DND-41 (cell line): ENCODE measurements around the gene TYK2.

Experiments used
- ATAC-seq: fragments of 200-7000 bp; cut with Tn5 transposase; 3 replicates; pipeline ENCODE4 v1.9.1; 2021; ENCODE audit warnings: low read depth; ENCODE audit not compliant: insufficient read depth
- DNase-seq: peaks from one replicate; pipeline ENCODE4 v3.0.0-alpha.2; 2020
- H2AFZ ChIP-seq: 2 replicates; pipeline ENCODE4 v1.6.0; 2012; ENCODE audit warnings: low read depth, low read length
- H3K27ac ChIP-seq: 2 replicates; pipeline ENCODE4 v1.5.1; 2012; ENCODE audit warnings: low read length, inconsistent platforms
- H3K27me3 ChIP-seq: fragments of 200-600 bp; sonication (generic); 2 replicates; pipeline ENCODE4 v1.6.0; 2012; ENCODE audit warnings: low read length, mild to moderate bottlenecking, inconsistent platforms; ENCODE audit not compliant: insufficient read depth, poor library complexity
- H3K36me3 ChIP-seq: 2 replicates; pipeline ENCODE4 v1.5.1; 2012; ENCODE audit warnings: low read length, inconsistent platforms; ENCODE audit not compliant: insufficient read depth
- H3K4me1 ChIP-seq: 2 replicates; pipeline ENCODE4 v1.5.1; 2012; ENCODE audit warnings: mild to moderate bottlenecking, low read length; ENCODE audit not compliant: insufficient read depth
- H3K4me2 ChIP-seq: 2 replicates; pipeline ENCODE4 v1.6.0; 2012; ENCODE audit warnings: mild to moderate bottlenecking, moderate library complexity, low read length, inconsistent platforms; ENCODE audit not compliant: insufficient read depth
- H3K4me3 ChIP-seq, 2 experiments: fragments of 200-600 bp in 1 of 2; shearing (Covaris generic) in 1 of 2; 2 replicates each; pipeline ENCODE4 v1.5.1; 2012 to 2016; ENCODE audit warnings: inconsistent platforms in 2 of 2, low read length in 2 of 2, mild to moderate bottlenecking in 2 of 2, low read depth in 1 of 2, moderate library complexity in 1 of 2
- H3K79me2 ChIP-seq: 2 replicates; pipeline ENCODE4 v1.6.0; 2012; ENCODE audit warnings: low read length, inconsistent platforms; ENCODE audit not compliant: insufficient read depth
- H3K9ac ChIP-seq: 2 replicates; pipeline ENCODE4 v1.6.0; 2012; ENCODE audit warnings: low read depth, mild to moderate bottlenecking, inconsistent platforms, low read length, moderate library complexity
- H3K9me3 ChIP-seq: 2 replicates; pipeline ENCODE4 v1.5.1; 2012; ENCODE audit warnings: low read length, moderate library complexity, mild to moderate bottlenecking, inconsistent platforms; ENCODE audit not compliant: insufficient read depth, severe bottlenecking
- H4K20me1 ChIP-seq: 2 replicates; pipeline ENCODE4 v1.6.0; 2012; ENCODE audit warnings: low read length; ENCODE audit not compliant: insufficient read depth
- CTCF ChIP-seq: IDR thresholded peaks from 2 replicates; pipeline ENCODE4 v1.5.1; 2012; ENCODE audit warnings: borderline replicate concordance, low read length, moderate library complexity, mild to moderate bottlenecking; ENCODE audit not compliant: poor library complexity, severe bottlenecking; ENCODE audit errors: extremely low read depth
- EZH2 ChIP-seq: IDR thresholded peaks from 3 replicates; pipeline ENCODE4 v1.6.1; 2012; ENCODE audit warnings: borderline replicate concordance, low read depth, mild to moderate bottlenecking, moderate library complexity, low read length, inconsistent platforms; ENCODE audit not compliant: severe bottlenecking

Gene TYK2

GRCh38 chr19:10320602-10321416 lies 59.6 kb downstream of the TYK2 start:
- H4K20me1 ChIP-seq: peaks cover 15% of the 10 kb centered on the region
- H3K27ac ChIP-seq: no peak overlapping the region
- no peaks in the 10 kb centered on the region for H3K9me3 ChIP-seq
- no peak overlapping the region for H3K4me3 ChIP-seq
- H3K79me2 ChIP-seq: peaks cover 6% of the 10 kb centered on the region; the same call in 1 of the 2 replicates
- TF ChIP-seq CTCF: no peak
- TF ChIP-seq EZH2: no peak
- no peak overlapping the region for H2AFZ ChIP-seq
- no peaks in the 10 kb centered on the region for H3K27me3 ChIP-seq
- no peak overlapping the region for H3K4me2 ChIP-seq
- peaks cover 8% of the 10 kb centered on the region for H3K4me1 ChIP-seq
- ATAC-seq (no peak), DNase-seq (no peak)
- H3K36me3 ChIP-seq: peaks cover 87% of the 10 kb centered on the region
- no peak overlapping the region for H3K9ac ChIP-seq

- Histone ChIP-seq H3K27ac (no peak overlapping the region), H3K79me2 (peaks cover 19% of the 10 kb centered on the region), H3K9me3 (no peaks in the 10 kb centered on the region), H3K27me3 (no peaks in the 10 kb centered on the region), H3K9ac (no peak overlapping the region), H3K4me2 (no peak overlapping the region), H2AFZ (no peak overlapping the region), H3K36me3 (peaks cover 75% of the 10 kb centered on the region), H4K20me1 (peaks cover 15% of the 10 kb centered on the region), H3K4me3 (no peak overlapping the region), H3K4me1 (peaks cover 23% of the 10 kb centered on the region)
- ATAC-seq: no peak
- no peak for DNase-seq
- TF ChIP-seq EZH2 (no peak), CTCF (no peak)
These were observed 61.3 kb downstream of the TYK2 start for GRCh38 chr19:10318807-10319682.

- H3K27me3 ChIP-seq: no peaks in the 10 kb centered on the region
- H3K9me3 ChIP-seq: no peaks in the 10 kb centered on the region
- ATAC-seq (no peak), DNase-seq (no peak)
- no peak overlapping the region for H3K4me3 ChIP-seq
- H3K27ac ChIP-seq: no peak overlapping the region
- H3K36me3 ChIP-seq: peaks cover 64% of the 10 kb centered on the region
- H3K4me1 ChIP-seq: peaks cover 23% of the 10 kb centered on the region
- no peak overlapping the region for H3K4me2 ChIP-seq
- peaks cover 16% of the 10 kb centered on the region for H3K79me2 ChIP-seq
- peaks cover 10% of the 10 kb centered on the region for H4K20me1 ChIP-seq
- H2AFZ ChIP-seq: no peak overlapping the region
- H3K9ac ChIP-seq: no peak overlapping the region
- TF ChIP-seq EZH2 (no peak), CTCF (no peak)
These were observed 62.4 kb downstream of the TYK2 start for GRCh38 chr19:10317857-10318462.
